NCI-H2081 treated with DMSO at 0.1 percent for 48 hours (cell line): Measurements from ENCODE around the gene PLXND1.

Experiments used
- DNase-seq: peaks from one replicate; lab custom pipeline; 2025; lab: John Stamatoyannopoulos, UW

Gene PLXND1

DNA sequence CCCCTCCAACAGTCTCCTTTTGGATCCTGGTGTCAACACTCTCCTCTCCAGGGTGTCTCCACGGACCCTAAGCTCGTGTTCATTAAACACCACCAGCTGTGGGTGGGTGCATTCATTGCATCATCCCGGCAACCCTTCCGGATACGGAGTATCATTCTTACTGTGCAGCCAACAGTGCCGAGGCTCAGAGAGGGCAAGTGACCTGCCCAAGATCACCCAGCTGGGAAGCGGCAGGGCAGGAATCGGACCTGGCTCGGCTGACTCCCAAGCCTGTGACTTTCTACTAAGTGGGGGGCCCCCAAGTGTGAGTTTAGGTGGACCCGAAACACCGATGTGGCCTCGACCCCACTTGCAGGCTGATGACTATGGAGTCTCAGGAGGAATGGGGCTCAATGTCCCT is 43.1 kb downstream of the PLXND1 start:
- DNase-seq, result no peak

DNA sequence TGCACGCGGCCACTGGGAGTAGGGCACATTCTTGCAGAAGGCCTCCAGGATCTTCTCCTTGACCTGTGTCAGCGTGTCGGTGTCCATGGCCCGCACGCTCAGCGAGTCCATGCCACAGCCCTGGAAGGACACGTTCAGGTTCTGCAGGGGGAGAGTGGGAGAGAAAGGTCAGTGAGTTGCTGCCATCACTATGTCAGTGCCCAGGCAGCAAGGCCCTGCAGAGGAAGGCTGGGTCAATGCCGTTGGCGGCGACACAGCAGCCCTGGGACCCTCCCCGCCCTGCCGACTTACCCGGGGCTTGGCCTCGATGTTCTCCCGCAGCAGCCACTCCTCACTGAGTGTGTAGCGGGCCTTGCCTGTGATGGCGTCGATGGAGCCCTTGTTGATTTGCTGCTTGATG is 43.7 kb downstream of the PLXND1 start:
- DNase-seq, result no peak

DNA sequence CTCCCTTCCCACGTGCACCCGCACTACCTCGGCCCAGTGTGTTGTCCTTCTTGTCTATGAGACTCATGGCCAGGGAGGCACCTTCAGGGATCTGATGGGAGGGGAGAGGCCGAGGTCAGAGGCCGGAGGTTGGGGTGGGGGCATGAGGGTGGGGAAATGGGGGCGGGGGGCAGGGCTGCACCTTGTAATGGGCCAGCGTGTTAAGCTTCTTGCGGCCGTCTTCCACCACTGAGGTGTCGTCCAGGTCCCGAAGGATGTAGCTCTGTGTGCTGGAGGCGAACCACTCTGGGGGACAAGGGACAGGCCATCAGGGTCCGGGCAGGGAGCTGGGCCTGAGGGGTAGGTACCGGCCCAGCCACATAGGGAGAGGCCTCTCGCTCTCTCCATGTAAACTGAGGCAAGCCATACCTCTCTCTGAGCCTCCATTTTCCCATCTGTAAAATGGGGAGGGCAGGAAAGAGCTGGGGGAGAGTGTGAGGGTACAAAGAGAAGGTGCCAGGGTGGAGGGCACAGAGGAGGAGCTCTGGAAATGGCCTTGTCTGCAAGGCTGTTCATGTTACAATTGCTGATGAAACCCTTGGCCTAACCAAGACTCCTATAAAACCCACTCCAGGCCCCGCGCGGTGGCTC is 44.7 kb downstream of the PLXND1 start:
- DNase-seq, result no peak

- no peak for DNase-seq
Measured at GRCh38 chr3:129560911-129561594, 45.4 kb downstream of the PLXND1 start.

- no peak for DNase-seq
Measured at GRCh38 chr3:129560269-129560787, 46.1 kb downstream of the PLXND1 start.

- DNase-seq, result no peak
Measured at GRCh38 chr3:129559565-129560079, 46.9 kb downstream of the PLXND1 start.

DNA sequence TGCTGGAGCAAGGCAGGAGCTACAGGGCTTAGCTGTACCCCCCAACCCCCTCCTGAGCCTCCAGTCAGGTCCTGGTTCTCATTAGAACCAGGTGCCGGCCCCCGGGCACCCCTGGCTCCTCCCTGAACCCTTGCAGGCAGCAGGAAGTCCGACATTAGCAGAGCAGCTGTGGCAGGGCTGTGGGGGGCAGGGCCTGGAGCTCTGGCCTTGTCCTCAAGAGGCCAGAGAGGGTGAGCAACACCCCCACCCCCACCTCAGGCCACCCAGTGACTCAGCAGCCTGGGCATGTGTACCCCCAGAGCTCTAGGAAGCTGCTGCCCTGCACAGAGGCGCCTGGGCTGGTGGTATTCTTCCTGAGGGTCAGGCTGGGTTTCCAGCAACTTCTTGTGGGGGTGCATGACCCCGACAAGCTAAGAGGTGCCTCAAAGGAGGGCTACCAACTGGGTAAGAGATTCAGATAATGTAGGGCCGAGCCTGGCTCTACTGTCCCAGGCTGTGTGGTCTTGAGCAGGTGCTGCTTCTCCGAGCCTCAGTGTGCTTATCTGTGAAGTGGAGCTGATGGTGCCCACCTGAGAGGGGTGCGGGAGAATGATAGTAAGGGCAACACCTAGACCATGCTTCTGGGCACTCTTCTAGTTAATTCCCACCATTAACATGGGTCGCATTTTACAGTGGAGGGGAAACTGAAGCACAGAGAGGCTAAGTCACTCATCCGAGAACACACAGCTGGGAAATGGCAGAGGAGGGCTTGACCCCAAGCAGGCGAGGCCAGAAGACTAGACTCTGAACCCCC is 47.5 kb downstream of the PLXND1 start:
- no peak for DNase-seq

GRCh38 chr3:129558081-129558771 is 48.2 kb downstream of the PLXND1 start:
- DNase-seq, result no peak

GRCh38 chr3:129557548-129557894 is 49.0 kb downstream of the PLXND1 start:
- DNase-seq, result no peak

- DNase-seq, result no peak
Measured at GRCh38 chr3:129556890-129557547, 49.5 kb downstream of the PLXND1 start.

DNA sequence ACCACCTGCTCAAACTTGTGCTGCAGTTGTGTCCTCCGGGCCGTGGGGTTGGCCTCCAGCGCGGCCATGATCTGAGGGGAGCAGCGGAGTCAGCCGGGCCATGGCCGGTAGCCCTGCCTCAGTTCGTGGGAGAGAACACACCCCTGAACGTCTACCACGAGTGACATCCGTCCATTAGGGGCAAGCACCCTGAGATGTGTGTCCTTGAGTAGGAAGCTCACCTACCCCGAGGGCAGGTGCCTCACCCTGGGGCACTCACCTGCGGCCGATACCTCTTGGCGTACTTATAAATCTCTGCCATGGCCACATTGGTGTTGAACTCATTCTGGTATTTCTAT is 50.1 kb downstream of the PLXND1 start:
- no peak for DNase-seq

GRCh38 chr3:129555616-129556357 is 50.7 kb downstream of the PLXND1 start:
- DNase-seq, result no peak

- DNase-seq, result no peak
Measured at GRCh38 chr3:129555153-129555550, 51.3 kb downstream of the PLXND1 start.

DNA sequence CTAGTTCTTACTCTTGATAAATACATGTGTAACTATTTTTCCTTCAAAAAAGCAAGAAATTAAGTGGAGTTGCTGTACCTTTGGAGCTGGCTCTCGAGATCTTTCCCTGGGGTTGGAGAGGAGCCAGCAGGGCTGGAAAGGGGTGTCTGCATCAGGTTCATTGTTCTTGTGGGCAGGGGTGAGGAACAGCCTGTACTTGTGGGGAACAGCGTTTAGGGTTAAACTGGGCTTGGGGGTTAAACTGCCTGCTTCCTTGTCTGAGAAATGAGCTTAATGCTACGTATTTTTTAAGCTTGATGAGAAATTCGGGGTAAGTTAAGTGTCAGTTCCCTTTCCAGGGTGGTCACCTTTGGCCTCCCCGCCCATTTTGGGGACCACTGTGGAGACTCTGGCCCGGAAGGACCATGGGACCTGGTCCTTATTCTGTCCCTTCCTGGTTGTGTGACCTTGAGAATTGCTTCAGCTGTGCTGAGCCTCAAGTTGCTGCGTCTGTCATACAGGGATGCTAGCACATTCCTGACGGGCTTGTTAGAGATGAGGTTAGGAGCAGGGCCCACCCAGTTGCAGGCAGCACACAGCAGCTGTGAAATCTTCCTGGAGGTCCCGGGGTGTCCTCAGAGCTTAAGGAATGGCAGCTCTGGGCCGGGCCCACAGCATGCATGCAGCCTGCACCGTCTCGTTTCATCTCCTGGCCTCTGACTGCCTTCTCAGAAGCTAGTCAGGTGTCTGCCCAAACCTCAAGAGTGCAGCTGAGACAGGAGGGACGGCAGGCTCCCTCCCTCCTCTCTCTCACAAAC is 51.9 kb downstream of the PLXND1 start:
- no peak for DNase-seq

- DNase-seq, result no peak
Measured at GRCh38 chr3:129553719-129554118, 52.8 kb downstream of the PLXND1 start.

DNA sequence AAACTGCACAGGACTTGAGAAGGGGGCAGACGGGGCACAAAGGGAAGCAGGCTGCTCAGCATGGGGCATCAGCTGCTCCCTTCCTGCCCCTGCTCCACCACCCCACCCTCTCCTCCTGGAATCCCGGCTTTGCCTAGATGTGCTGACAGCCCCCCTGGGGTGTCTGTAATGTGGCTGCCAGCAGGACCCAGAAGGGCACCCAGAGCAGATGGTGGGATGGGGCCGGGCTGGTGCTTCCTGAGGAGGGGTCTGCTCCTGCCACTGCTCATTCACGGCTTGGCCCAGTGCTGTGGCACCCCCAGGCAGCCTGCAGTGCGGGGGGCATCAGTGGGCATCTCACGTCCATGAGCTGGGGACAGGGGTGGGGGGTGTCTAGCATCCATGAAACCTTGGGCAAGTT is 53.3 kb downstream of the PLXND1 start:
- no peak for DNase-seq

- DNase-seq, result no peak
Measured at GRCh38 chr3:129552287-129553050, 54.0 kb downstream of the PLXND1 start.

- DNase-seq, result no peak
Measured at GRCh38 chr3:129549805-129550204, 56.7 kb downstream of the PLXND1 start.

- DNase-seq, result no peak
Measured at GRCh38 chr3:129549006-129549800, 57.3 kb downstream of the PLXND1 start.
